ENCODE results near the gene CDC42EP4.

CDC42EP4 gene

GRCh38 chr17:73323409-73324159, 11.8 kb upstream of the CDC42EP4 start:
- DNase-seq (ENCODE audit: low spot score): no peak
- TF ChIP-seq, protein P1, sequence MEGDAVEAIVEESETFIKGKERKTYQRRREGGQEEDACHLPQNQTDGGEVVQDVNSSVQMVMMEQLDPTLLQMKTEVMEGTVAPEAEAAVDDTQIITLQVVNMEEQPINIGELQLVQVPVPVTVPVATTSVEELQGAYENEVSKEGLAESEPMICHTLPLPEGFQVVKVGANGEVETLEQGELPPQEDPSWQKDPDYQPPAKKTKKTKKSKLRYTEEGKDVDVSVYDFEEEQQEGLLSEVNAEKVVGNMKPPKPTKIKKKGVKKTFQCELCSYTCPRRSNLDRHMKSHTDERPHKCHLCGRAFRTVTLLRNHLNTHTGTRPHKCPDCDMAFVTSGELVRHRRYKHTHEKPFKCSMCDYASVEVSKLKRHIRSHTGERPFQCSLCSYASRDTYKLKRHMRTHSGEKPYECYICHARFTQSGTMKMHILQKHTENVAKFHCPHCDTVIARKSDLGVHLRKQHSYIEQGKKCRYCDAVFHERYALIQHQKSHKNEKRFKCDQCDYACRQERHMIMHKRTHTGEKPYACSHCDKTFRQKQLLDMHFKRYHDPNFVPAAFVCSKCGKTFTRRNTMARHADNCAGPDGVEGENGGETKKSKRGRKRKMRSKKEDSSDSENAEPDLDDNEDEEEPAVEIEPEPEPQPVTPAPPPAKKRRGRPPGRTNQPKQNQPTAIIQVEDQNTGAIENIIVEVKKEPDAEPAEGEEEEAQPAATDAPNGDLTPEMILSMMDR (IDR thresholded peaks at IDR 0.05; ENCODE audit: extremely low read depth, insufficient read depth, missing control alignments): no peak
- in situ Hi-C loops (cut with MboI; ENCODE audit: low pct_unique_long_range_greater_than_20kb, low sequenced_read_pairs, unreplicated experiment): no loop called here

GRCh38 chr17:73320601-73321264, 8.9 kb upstream of the CDC42EP4 start:
- in situ Hi-C loops (cut with MboI; ENCODE audit: low pct_unique_long_range_greater_than_20kb, low sequenced_read_pairs, unreplicated experiment): no loop called here
- no peak for DNase-seq (ENCODE audit: low spot score)

DNA sequence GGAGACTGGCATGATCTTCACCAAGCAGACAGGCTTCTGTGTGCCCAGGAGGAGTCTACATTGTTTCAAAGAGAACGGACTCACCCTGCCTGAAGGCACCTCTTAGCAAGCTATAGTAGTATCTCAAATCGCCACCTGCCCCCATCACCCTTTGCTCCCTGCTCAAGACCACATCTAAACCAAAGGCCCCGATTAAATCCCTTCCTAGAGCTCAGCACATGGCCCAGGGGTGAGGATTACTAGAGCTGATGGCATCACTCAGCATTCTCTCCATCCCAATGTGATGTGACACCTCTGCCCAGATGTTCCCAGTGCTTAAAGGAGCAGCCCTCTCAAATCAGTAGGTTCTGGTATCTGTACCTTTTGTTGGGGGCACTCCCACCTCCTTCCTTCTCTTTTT, 8.0 kb upstream of the CDC42EP4 start:
- in situ Hi-C loops (cut with MboI; ENCODE audit: low pct_unique_long_range_greater_than_20kb, low sequenced_read_pairs, unreplicated experiment): no loop called here
- TF ChIP-seq, protein P1 (IDR thresholded peaks at IDR 0.05; ENCODE audit: extremely low read depth, insufficient read depth, missing control alignments): no peak
- no peak for DNase-seq (ENCODE audit: low spot score)

More at GRCh38 chr17:73320601-73321264, 8.9 kb upstream of the CDC42EP4 start:
- TF ChIP-seq, protein P1 (IDR thresholded peaks at IDR 0.05; ENCODE audit: extremely low read depth, insufficient read depth, missing control alignments): no peak

DNA sequence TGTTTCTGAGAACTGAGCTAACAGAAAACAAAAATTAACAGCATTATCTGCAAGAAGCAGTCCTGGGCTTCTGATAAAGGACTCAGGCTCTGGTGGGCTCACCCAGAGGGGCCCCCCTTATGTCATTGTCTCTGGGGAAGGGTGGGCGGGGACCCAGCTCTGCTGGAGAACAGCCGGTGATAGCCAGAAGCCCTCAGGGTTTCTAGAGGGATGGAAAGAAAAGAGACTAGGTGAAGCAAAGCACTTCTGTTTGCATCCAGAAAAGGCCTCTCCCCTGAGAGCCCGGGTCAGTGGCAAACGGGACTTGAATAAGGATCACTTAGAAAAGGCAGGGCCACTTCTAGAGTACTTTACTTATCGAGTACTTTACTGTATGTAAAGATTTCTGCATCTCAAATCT, 7.0 kb upstream of the CDC42EP4 start:
- DNase-seq (ENCODE audit: low spot score): no peak
- TF ChIP-seq, protein P1 (IDR thresholded peaks at IDR 0.05; ENCODE audit: extremely low read depth, insufficient read depth, missing control alignments): no peak
- in situ Hi-C loops (cut with MboI; ENCODE audit: low pct_unique_long_range_greater_than_20kb, low sequenced_read_pairs, unreplicated experiment): no loop called here

GRCh38 chr17:73318427-73318813, 6.6 kb upstream of the CDC42EP4 start:
- DNase-seq (ENCODE audit: low spot score): no peak
- in situ Hi-C loops (cut with MboI; ENCODE audit: low pct_unique_long_range_greater_than_20kb, low sequenced_read_pairs, unreplicated experiment): no loop called here

DNA sequence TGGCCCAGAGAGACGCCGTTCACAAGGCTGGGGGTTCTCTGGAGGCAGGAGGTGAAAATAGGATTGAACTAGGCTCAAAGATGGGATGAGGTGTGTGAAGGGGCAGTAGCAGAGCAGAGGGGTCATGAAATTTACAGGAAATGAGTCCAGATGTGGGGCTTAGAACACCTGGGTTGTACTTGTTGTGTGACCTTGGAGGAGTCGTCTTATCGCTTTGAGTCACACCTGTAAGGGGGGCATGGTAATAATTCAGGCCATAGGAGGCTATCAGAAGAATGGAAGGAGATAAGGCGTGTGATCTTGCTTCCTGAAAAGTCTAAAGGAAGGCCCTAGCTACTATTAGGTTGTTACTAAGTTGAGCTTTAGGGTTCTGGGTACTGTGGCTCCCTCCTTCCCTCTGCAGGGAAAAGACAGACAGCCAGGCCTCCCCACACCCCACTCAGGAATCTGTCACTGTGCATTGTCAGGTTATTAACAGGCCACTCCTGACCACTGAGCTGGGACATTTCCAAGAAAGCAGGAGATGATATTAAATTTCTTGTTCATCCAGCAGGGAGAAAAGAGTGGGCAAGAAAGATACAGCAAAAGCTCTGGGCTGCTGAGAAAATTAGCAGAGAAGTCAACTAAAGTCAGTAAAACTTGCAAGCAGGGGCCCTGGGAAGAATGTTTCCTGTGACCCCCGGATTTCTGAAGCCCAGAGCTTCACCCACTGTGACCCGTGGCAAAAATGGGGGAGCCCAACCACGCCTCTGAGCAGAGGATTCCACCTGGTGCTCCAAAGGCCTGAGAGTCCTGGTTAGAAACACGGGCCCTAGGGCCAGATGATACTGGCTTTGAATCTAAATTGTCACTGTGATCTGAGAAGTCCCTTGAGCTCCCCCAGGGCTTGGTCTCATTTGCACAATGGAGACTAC, 6.0 kb upstream of the CDC42EP4 start:
- DNase-seq (ENCODE audit: low spot score): no peak
- in situ Hi-C loops (cut with MboI; ENCODE audit: low pct_unique_long_range_greater_than_20kb, low sequenced_read_pairs, unreplicated experiment): no loop called here
- TF ChIP-seq, protein P1 (IDR thresholded peaks at IDR 0.05; ENCODE audit: extremely low read depth, insufficient read depth, missing control alignments): no peak

More at GRCh38 chr17:73318427-73318813, 6.6 kb upstream of the CDC42EP4 start:
- TF ChIP-seq, protein P1 (IDR thresholded peaks at IDR 0.05; ENCODE audit: extremely low read depth, insufficient read depth, missing control alignments): no peak
